G401 (cell line): ENCODE data around the gene ADM2. TPM values are rescaled to one million over a fixed set of nuclear protein-coding genes. Genes with fewer than 3 reads are reported as not detected.
A peak's percentile ranks its signal among the peaks of the same experiment; 100 is the strongest.

ENCODE experiments used
- DNase-seq: peaks from one replicate; pipeline ENCODE4 v3.0.0-alpha.2; 2015; ENCODE audit warnings: low spot score
- in situ Hi-C: cut with HindIII; loops from 2 replicates; pipeline ENCODE4 v1.10.0; 2016; ENCODE audit warnings: low sequenced_read_pairs, mixed read lengths
- total RNA-seq: library from RNA; depleted of rRNA; stranded (reverse); fragments of >200 nt; shearing (Covaris generic); gene quantifications from 2 replicates; pipeline ENCODE4 v1.2.3, GENCODE V29; 2014

Gene ADM2
- total RNA-seq, 1 experiment from 2014 or later: not detected

DNA sequence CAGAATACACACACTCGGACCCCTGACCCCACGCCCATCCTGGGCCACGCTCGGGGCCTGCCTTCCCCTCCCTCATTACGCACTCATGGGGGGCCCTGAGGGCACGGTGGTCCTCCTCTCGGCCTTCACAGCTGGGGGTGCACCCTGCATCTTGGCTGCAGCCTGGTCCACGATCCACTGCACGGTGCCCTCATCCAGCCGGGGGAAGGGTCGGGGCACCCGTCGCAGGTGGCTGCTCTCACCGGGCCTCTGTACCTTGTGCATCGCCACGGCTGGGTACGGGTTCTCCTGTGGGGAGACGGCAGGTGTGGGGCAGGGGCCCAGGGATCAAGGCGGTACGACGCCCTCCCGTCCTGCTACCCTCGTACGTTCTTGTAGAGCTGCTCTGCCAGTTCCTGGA, 16.9 kb upstream of the ADM2 start:
- in situ Hi-C loops: no loop called here

DNA sequence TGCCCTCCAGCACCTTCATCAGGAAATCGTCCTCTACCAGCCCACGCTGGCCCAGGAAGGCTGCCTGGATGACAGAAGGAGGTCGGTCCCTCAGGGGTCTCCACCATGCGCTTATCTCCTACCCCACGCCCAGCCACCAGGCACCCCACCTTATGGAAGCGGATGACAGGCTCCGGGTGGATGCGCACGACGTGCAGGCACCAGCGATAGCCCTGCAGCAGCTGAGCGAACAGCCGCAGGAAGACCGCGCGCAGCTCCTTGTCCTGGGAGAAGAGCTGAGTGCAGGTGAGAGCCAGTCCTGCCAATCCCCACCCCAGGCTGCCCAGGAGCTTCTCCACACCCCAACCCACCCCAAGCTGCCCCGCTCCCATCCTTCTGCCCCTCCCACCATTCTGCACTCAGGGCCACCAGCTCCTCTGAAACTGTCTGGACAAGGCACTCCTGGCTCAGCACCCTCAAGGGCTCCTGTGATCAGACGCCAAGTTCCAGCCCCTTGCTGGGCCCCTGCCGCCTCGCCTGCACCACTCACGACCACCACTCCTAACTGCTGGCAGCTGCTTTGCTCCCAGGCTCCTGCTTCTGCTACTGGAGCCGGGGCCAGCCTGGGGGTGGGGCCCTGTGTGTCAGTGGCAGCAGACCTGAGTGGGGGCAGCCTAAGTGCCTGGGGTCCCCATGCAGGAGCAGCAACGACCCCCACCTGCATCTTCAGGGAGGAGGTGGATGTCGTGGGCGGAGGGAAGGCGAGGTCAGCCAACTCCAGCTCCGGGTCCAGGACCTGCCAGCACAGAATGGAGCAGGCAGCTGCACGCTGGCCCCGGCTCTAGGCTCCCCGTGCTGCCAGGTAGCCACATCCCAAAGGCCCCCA, 16.0 kb upstream of the ADM2 start:
- DNase-seq: no peak
- in situ Hi-C loops: no loop called here

More for the DNA sequence above, 16.9 kb upstream of the ADM2 start:
- DNase-seq: no peak

DNA sequence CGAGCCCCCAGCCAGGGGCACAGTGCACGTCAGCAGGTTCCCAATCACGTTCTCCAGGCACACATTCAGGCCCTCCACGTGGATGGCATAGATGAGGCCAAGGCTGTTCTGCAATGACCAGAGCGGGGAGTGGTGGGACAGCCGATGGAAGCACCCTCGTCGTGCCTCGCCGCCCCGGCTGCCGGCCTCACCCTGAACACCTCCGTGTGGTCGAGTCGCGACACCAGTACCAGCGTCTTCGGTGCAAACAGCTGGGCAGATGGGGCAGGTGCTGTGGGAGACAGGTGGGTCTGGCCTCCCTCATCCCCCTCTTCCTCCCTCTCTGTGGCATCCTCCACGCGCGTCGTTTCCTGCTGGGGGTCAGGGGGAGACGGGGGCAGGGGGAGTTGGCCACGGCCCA, 14.0 kb upstream of the ADM2 start:
- in situ Hi-C loops: no loop called here
- no peak for DNase-seq

DNA sequence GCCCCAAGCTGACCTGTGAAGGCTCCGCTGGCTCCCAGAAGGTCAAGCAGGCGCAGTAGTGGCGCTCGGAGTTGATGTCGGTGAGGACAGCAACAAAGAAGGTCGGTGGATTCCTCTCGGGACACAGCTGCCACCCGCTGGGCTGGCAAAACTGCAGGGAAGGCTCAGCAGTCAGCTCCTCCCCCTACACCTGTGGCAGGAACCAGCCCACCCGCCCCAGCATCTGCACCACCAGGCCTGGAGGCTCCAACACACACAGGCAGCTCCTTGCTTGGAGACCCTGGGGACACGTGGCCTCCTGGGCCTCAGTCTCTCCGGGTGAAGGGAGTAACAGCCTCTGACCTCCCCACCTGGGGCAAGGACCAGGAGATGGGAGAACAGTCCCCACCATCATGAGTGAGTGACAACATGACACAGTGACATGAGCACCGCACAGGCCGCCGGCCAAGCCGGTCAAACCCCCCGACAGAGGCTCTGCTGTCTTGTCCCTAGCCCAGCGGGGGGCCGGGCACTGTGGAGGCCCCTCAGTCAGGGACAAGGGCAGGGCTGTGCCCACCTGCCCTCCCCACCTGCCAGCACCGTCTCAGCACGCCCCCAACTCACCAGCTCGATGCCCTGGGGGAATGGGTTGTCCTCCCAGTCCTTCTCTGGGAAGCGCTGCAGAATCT, 13.4 kb upstream of the ADM2 start:
- DNase-seq: no peak
- in situ Hi-C loops: no loop called here

DNA sequence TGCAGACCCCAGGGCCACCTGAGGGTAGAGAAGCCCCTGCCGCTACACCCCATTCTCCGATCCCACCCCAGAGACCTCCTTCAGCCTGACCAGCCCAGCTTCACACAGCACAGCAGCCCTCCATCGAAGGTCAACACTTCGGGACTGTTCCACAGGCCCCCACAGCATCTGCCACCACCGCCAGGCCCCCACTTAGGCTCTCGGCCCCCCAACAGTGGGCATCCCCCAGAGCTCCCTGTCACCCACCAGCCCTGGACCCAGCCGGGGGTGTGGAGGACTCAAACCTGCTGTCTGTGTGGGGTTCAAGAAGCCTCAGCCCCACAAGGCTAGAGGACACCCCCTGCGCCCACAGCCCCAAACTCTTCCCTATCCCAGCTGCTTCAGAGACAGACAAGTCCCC, 12.7 kb upstream of the ADM2 start:
- no peak for DNase-seq
- in situ Hi-C loops: no loop called here

DNA sequence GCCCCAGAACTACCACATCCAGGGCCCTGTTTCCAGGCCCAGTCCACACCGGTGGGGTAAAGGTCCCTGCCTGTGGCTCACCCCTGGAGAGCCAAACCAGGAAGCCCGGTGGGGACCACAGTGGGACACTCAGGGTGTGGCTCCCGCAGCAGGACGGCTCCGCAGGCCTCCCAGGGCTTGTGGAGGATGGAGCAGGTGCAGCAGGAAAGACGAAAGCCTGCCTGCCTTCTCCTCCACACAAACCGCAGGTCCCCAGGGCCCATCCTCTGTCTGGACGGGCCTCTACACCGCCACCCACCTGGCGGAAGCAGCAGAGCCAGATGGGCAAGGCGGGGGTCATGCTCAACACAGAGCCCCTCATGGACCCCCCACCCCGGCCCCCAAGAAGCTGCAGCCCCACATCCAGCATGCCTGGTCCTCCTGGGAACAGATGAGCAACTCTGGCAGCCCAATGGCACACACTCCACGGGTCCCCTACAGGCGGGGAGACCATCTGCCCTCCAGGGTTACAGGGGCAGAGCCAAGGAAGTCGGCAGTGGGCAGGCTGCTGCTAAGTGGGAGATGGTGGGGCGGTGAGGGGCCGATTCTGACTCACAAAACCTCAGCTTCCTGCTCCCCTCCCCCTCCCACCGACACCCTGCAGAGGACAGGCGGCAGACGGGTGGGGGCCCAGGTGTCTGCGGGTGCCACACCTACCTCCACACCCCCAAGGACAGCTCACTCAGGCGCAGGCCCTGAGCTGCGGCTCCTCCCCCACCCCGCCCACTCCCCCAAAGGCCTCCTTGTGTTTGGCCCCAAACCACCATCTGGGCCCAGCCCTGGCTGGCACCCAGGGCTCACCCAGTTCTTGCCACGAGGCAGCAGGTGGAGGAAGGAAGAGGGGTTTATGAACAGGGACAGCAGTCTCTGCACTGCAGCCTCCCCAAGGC, 11.7 kb upstream of the ADM2 start:
- DNase-seq: peak; percentile 59
- in situ Hi-C loops: no loop called here

DNA sequence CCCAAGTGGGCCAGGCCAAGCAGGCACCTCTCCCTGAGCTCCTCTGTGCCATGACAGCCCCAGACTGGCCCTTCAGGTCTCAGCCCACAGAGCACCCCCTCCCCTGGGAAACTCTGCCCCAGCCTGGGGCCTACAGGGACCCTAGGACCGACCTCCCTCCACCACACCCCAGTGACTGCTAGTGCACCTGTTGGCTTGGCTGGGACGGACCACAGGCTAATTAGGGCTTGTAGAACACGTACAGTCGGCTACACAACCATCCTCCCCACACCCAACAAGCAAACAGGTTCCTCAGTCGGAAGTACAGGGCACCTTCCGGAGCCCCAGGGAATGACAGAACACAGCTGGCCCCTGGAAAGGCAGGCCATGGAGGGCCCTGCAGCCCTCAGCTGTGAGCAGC, 10.9 kb upstream of the ADM2 start:
- in situ Hi-C loops: no loop called here
- DNase-seq: no peak

DNA sequence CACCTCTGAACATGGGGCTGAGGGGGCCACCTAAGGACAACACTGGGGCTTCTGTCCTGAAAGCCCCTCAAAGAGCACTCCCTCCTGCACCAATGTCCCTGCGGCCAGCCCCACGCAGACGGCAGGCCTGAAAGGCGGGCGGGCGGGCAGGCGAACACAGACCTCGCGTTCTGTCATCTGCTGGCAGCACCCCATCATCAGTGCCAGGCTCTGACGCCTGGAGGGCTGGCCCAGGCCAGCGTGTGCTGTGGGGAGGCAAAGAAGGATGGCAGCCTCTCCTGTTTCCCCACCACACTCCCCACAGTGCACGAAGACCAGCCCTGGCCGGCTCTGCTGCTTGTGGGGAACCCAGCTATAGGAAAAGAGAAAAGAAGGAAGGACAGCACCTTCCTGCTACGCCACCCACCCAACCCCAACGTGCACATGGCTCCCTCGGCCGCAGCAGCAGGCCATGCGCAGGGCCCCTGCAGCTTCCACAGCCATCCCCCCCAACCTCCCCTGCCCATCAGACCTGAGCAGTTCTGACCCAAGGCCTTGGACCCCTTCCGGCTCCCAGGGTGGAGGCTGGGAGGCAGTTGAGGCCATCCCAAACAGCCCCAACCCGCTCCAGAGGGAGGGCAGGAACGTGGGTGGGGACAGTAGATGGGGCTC, 10.0 kb upstream of the ADM2 start:
- peak; percentile 79 for DNase-seq
- in situ Hi-C loops: no loop called here

DNA sequence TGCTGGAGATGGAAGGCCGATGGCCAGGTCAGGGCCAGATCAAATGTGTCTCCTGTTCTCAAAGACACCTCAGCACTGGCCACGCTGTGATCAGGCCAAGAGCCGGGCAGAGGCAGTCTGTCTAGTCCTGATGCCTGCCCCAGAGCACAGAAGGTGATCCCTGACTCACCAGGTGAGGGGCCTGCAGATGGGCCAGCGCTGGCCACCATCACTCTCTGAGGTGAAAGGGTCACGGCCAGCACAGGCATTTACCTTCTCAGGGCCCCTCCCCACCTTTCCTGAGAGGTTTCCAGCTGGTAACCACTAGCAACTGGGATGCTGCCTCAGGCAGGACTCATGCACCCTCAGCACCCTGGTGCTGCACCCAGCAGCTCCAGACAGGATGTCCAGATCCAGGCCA, 9.4 kb upstream of the ADM2 start:
- DNase-seq: no peak

DNA sequence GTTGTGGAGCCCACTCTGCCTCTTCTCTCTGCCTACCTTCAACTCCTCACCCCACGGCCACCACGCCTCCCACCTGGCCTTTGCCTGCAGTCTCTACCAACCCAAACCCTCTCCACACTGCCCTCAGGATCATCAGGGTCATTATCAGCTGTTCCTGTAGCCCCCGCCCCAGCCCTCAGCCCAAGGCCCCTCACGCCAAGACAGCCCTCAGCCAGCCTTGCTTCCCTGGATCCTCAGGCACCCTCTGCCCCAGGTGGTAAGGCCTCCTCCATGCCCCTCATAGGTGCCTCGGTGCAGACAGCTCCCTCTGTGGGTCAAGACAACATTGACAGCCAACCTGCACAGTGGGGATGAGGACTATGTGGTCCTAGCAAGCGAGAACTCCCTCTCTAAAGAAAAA, 8.3 kb upstream of the ADM2 start:
- in situ Hi-C loops: no loop called here
- DNase-seq: no peak

More for the DNA sequence above, 9.4 kb upstream of the ADM2 start:
- in situ Hi-C loops: no loop called here

DNA sequence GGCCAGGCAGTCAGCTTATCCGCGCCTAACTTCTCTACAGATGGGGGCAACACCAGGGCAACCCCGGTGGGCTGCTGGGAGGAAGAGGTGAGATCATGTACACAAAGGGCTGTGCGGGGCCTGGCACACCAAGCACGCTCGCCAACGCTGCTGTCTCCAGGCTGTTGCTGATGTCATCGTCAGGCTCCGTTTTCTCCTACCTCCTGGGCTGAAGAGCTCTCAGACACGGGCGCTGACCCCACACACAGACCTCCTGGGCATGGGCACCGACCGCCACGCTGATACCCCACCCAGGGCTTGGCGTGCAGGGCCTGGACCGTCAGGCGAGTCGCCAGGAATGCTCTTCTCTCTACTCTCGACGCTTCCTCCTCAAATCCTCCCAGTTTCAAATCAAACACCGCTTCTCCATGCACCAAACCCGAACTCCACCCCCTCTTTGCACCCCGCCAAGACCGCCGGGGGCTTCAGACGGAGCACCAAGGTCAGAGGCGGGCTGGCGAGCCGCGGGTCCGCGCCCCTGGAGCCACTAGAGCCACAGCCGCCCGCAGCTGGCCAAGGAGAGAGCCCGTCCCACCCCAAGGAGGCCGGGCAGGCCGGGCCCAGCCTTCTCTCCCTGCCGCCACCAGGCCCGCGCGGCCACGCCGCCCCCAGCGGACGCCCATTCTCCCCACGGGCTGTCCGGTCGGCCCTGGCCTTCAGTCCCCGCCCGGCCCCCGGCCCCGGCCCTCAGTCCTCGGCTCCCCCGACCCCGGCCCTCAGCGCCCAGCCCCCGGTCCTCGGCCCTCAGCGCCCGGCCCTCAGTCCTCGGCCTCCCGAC, 7.3 kb upstream of the ADM2 start:
- in situ Hi-C loops: no loop called here
- DNase-seq: no peak

DNA sequence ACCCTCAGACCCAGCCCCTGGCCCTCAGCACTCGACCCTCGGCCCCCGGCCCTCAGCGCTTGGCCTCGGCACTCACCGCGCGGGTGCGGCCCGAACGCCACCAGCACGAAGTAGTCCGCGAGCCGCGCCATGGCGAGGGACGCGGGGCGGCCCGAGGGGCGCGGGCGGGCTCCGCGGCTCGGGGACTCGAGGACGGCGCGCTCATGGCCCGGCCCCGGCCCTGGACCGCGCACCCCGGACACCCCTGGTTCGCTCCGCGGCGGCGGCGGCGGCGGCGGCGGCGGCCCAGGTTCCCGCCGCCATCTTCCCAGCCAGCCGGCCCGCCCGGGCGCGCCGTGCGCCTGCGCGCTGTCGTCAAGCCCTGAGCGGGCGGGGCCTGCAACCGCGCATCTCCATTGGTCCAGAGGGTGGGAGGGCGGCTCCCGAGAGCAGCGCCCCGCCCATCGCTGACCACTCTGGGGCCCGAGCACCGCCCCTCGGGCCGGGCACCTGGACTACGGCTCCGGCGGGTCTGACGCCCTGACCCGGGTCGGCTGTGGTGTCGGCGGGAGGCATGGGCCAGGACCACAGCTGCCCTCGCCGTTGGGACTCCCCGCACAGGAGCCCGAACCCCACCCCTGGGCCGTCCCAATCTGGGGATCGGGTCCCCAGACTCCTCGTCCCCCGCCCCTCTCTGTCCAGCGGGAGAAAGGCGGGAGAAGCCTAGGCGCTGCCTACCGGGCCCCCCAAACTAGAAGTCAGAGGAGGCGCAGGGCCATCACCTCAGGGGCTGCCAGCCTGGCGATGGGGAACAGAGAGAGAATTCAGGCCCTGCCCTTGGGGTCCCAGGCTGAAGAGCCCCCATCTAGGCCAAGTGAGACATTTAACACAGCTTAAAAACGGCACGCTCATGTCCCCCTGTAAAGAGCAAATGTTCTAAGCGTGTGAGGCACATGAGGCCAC, 6.4 kb upstream of the ADM2 start, which contains the start of gene SBF1:
Gene SBF1, minus strand, starts transcription at position 326 of the 942 bp plus-strand sequence. Its CDS starts 195 bp downstream, at position 131.
- in situ Hi-C loops: no loop called here
- DNase-seq: peak; percentile 94

DNA sequence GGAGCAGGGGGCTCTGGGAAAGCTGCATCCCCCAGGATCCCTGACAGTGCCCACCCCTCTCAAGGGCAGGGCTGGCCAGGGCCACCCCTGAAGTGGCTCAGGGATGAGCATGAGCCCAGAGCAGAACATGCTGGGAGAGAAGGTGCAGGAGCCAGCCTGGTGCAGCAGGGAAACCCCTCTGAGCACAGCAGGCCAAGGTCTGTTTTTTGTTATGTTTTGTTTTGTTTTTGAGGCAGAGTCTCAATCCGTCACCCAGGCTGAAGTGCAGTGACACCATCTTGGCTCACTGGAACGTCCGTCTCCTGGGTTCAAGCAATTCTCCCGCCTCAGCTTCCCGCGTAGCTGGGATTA, 5.7 kb upstream of the ADM2 start:
- in situ Hi-C loops: no loop called here
- DNase-seq: no peak

DNA sequence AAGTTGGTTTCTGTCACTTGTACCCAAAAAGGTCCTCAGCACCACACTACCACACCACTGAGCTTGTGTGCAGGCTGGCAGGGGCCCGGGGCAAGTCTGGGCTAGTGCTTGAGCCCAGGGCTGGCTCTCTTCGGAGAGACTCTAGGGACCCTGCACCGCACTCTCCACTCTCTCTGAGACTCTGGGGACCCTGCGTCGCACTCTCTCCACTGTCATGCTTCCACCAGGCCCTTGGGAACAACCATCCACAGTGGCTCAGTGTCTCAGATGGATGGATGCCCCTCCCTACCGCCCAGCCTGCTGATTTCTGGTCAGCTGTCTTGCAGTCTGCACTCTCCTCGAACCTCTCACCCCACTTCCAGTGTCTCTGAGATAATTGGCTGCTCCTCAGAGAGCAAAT, 4.5 kb upstream of the ADM2 start:
- in situ Hi-C loops: no loop called here
- no peak for DNase-seq

DNA sequence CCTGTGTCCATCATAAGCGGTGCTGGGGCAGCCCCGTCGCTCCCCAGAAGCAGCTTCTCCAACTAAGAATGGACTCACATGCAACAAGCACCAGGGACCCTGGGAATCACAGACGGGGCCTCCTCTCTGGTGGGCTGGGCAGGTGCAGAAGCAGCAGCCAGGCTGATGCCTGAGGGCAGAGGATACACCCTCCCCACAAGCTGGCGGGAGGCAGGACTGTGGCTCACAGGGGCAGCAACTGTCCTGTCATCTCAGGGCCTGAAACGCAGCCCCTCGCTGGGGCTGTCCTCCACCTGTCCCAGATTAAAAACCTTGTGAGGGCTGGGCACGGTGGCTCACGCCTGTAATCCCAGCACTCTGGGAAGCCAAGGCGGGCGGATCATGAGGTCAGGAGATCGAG, 3.4 kb upstream of the ADM2 start:
- in situ Hi-C loops: no loop called here
- no peak for DNase-seq

DNA sequence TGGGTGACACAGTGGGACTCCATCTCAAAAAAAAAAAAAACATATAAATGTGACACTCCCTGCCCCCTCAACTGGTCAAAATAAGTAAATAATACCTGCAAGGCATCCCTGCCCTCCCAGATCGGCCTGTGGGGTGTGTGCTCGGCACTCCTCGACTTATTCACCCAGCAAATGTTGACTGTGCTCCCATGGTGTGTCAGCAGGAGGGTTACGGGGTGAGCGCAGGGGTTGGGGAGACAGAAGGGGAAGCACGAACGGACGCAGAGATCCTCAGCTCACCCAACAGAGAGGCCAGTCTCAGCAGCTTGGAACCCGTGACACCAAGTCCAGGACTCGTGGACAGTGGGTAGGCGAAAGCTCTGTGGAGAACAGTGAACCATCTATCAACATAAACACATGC, 1.6 kb upstream of the ADM2 start:
- in situ Hi-C loops: no loop called here
- DNase-seq: no peak

DNA sequence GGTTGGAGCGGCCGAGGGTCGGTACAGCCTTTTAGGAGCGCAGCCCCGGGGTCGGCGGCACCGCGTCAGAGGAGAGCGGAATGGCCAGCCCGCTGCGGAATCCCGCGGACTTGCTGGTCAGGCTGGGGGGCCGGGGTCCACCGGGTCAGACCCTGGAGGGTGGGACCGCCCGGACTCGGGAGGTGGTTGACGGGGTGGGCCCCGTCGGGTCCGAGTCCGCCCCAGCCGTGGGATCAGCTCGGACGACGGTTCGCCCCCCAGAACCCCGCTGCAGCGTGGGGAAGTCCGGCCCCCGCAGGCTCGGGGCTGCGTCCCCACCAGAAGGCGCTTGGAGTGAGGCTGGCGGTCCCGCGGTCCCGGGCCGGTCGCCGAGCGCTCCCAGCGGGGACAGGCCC, 301 bp upstream of the ADM2 start:
- in situ Hi-C loops: no loop called here
- no peak for DNase-seq
